Hematopoietic multipotent progenitor cell treated with erythropoietin and hydrocortisone succinate and interleukin-3 and kit ligand, for 15 days (in vitro differentiated cells): Measurements from ENCODE around the gene PTGFRN.
"Not testable (repeated sequence)": the region's sequence is repeated elsewhere in the genome, so short reads cannot be mapped to it uniquely, and the experiment has no call there.

Source experiments
- DNase-seq: peaks from one replicate; pipeline ENCODE4 v3.0.0-alpha.2; 2015; ENCODE audit warnings: low spot score

The PTGFRN gene

GRCh38 chr1:116971965-116972673, 62.4 kb downstream of the PTGFRN start:
- no peak for DNase-seq

- no peak for DNase-seq
Observed at GRCh38 chr1:116972674-116973030, 62.9 kb downstream of the PTGFRN start.

- DNase-seq = not testable (repeated sequence)
Observed at GRCh38 chr1:116980309-116980708, 70.6 kb downstream of the PTGFRN start.

- DNase-seq = no peak
Observed at GRCh38 chr1:116981521-116982037, 71.9 kb downstream of the PTGFRN start.

- DNase-seq = no peak
Observed at GRCh38 chr1:116982319-116983004, 72.7 kb downstream of the PTGFRN start.

- DNase-seq = no peak
Observed at GRCh38 chr1:116983112-116983511, 73.4 kb downstream of the PTGFRN start.

- no peak for DNase-seq
Observed at GRCh38 chr1:116983678-116984077, 74.0 kb downstream of the PTGFRN start.

- no peak for DNase-seq
Observed at GRCh38 chr1:116984406-116985160, 74.9 kb downstream of the PTGFRN start.

GRCh38 chr1:116986421-116987255, 76.9 kb downstream of the PTGFRN start:
- no peak for DNase-seq

GRCh38 chr1:116987256-116987555, 77.5 kb downstream of the PTGFRN start:
- DNase-seq = no peak

GRCh38 chr1:116988248-116988647, 78.5 kb downstream of the PTGFRN start:
- no peak for DNase-seq

GRCh38 chr1:116988908-116989307, 79.2 kb downstream of the PTGFRN start:
- no peak for DNase-seq

- DNase-seq = no peak
Observed at GRCh38 chr1:116989835-116990234, 80.1 kb downstream of the PTGFRN start.

GRCh38 chr1:116990612-116991151, 81.0 kb downstream of the PTGFRN start:
- DNase-seq = no peak

GRCh38 chr1:116991171-116991845, 81.6 kb downstream of the PTGFRN start:
- no peak for DNase-seq

- no peak for DNase-seq
Observed at GRCh38 chr1:116991918-116992317, 82.2 kb downstream of the PTGFRN start.

GRCh38 chr1:116993286-116993685, 83.6 kb downstream of the PTGFRN start:
- DNase-seq = no peak

GRCh38 chr1:116994411-116994810, 84.7 kb downstream of the PTGFRN start:
- DNase-seq = no peak

- no peak for DNase-seq
Observed at GRCh38 chr1:116997066-116997465, 87.3 kb downstream of the PTGFRN start.

- no peak for DNase-seq
Observed at GRCh38 chr1:116997636-116998035, 87.9 kb downstream of the PTGFRN start.

- DNase-seq = no peak
Observed at GRCh38 chr1:116999596-116999995, 89.9 kb downstream of the PTGFRN start.
